Measurements from ENCODE around the gene SLCO2A1. TPM values are rescaled to one million over a fixed set of nuclear protein-coding genes. Genes with fewer than 3 reads are reported as not detected.

Gene SLCO2A1
- total RNA-seq, 2 donors from 2014 or later = 26.3 to 34.8 TPM

DNA sequence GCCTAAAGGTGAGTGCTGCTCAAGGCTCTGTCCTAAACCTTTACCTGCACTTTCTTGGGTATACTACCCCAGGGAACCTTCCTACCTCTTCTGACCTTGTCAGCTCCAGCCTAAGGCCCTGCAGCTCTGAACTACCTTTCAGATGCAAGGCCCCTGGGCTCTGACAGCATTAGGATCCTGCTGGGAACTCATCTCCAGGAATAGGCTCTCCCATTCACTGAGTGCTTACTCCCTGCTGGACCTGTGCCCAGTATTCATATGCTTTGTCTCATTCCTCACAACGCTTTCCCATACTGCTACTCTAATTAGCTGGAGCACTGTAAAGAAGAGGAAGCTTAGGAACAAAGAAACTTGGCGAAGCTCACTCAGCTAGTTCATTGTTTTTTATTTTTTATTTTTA, 80.3 kb downstream of the SLCO2A1 start:
- no peak overlapping the region for H3K27ac ChIP-seq
- no peaks in the 10 kb centered on the region for H3K27me3 ChIP-seq
- H3K9me3 ChIP-seq = no peaks in the 10 kb centered on the region
- H3K4me1 ChIP-seq = no peaks in the 10 kb centered on the region
- TF ChIP-seq, protein P1, sequence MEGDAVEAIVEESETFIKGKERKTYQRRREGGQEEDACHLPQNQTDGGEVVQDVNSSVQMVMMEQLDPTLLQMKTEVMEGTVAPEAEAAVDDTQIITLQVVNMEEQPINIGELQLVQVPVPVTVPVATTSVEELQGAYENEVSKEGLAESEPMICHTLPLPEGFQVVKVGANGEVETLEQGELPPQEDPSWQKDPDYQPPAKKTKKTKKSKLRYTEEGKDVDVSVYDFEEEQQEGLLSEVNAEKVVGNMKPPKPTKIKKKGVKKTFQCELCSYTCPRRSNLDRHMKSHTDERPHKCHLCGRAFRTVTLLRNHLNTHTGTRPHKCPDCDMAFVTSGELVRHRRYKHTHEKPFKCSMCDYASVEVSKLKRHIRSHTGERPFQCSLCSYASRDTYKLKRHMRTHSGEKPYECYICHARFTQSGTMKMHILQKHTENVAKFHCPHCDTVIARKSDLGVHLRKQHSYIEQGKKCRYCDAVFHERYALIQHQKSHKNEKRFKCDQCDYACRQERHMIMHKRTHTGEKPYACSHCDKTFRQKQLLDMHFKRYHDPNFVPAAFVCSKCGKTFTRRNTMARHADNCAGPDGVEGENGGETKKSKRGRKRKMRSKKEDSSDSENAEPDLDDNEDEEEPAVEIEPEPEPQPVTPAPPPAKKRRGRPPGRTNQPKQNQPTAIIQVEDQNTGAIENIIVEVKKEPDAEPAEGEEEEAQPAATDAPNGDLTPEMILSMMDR (IDR thresholded peaks at IDR 0.05) = no peak
- no peak for DNase-seq
- intact Hi-C loops (cut with DNase I) = no loop called here
- no peak overlapping the region for H3K4me3 ChIP-seq
- H3K36me3 ChIP-seq = no peaks in the 10 kb centered on the region
- H3K9ac ChIP-seq (ENCODE audit: low read depth in 2 of 2, low read length in 2 of 2) = no peak overlapping the region

DNA sequence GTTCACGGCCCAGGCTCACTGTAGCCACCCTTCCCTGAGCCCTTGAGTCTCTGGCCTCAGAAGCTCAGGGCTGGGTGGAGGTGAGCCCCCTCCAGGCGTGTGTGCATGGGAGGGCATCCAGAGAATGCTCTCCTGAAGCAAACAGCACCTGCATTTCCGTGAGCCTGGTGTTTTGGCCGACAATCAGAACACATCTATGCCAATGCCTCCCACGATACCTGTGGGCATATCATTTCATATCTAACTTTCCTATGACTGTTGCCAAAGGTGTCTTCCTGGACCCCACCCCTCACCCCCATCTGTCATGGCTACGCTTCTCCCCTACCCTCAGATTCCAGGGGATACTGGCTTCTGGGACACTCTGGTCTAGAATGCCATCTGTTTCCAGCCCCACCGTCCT, 80.7 kb downstream of the SLCO2A1 start:
- no peak for DNase-seq
- H3K9me3 ChIP-seq = no peaks in the 10 kb centered on the region
- TF ChIP-seq, protein P1 (IDR thresholded peaks at IDR 0.05) = no peak
- intact Hi-C loops (cut with DNase I) = no loop called here
- no peaks in the 10 kb centered on the region for H3K36me3 ChIP-seq
- H3K27ac ChIP-seq = no peak overlapping the region
- no peak overlapping the region for H3K9ac ChIP-seq (ENCODE audit: low read depth in 2 of 2, low read length in 2 of 2)
- H3K4me3 ChIP-seq = no peak overlapping the region
- H3K4me1 ChIP-seq = no peaks in the 10 kb centered on the region
- H3K27me3 ChIP-seq = no peaks in the 10 kb centered on the region

DNA sequence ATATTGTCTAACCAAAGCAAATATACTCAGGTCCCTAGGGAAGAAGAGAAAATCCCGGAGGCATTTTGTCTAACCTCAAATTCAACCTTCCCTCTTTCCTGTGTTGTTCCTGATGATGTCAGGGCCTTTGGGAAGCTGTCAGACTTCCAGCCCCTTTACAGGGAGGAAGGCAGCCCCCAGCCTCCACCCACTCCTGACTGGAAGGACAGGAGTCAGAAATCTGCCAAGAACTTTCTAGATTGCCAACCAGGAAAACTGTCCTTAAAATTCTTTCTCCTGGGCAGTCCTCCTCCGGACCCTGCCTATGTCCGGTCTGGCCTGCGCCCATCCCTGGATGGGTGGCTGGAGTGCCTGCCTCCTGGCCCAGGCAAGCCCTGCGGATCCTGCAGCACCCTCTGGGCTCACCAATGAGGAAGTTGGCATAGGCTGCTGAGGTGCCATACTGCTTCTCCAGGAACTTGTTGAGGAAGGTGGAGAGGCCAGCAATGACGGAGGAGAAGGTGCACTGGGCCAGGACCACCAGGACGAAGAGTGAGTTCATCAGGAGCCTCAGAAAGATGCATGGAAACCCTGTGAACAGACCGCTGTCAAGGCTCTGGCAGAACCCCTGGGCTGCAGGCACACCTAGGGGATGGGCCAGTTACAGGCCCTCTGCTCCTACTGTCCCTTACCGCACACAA, 81.5 kb downstream of the SLCO2A1 start:
- intact Hi-C loops (cut with DNase I) = no loop called here
- Histone ChIP-seq H3K36me3 (no peaks in the 10 kb centered on the region), H3K9me3 (no peaks in the 10 kb centered on the region), H3K4me3 (no peak overlapping the region), H3K9ac (ENCODE audit: low read depth in 2 of 2, low read length in 2 of 2) (no peak overlapping the region), H3K4me1 (no peaks in the 10 kb centered on the region), H3K27me3 (no peaks in the 10 kb centered on the region), H3K27ac (no peak overlapping the region)
- no peak for DNase-seq
- TF ChIP-seq, protein P1 (IDR thresholded peaks at IDR 0.05) = no peak

DNA sequence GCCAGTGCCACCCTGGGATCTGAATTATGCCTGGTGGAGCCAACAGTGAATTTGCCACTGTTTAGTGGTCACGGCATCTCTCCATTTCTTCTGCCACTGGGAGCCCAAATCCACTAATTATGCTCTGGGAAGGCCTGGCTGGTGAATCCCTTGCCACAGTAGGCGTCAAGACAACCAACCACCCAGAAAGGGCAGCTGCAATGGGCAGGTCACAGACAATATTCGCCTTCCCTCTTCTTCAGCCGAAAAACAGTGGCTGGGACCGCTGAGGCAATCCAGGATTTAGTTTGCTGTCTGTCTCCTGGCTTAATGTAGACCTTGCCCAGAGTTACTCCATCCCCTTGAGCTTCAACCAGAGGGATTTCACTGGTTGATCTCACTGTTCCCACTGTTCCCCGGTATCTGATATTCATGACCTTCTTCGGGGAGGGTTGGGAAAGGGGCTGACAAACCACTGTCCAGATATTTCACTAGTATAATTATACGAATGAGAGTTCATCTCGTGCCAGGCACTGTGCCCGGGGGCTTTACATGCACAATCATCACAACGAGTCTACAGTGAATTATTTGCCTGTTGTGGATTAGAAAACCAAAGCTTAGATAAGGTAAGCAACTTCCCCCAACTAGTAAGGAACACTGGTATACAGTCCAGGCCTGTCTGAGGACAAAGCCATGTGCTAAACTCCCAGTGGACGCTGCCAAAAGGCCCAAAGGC, 84.2 kb downstream of the SLCO2A1 start:
- Histone ChIP-seq H3K27ac (no peak overlapping the region), H3K9ac (ENCODE audit: low read depth in 2 of 2, low read length in 2 of 2) (no peak overlapping the region)
- TF ChIP-seq, protein P1 (IDR thresholded peaks at IDR 0.05) = no peak

DNA sequence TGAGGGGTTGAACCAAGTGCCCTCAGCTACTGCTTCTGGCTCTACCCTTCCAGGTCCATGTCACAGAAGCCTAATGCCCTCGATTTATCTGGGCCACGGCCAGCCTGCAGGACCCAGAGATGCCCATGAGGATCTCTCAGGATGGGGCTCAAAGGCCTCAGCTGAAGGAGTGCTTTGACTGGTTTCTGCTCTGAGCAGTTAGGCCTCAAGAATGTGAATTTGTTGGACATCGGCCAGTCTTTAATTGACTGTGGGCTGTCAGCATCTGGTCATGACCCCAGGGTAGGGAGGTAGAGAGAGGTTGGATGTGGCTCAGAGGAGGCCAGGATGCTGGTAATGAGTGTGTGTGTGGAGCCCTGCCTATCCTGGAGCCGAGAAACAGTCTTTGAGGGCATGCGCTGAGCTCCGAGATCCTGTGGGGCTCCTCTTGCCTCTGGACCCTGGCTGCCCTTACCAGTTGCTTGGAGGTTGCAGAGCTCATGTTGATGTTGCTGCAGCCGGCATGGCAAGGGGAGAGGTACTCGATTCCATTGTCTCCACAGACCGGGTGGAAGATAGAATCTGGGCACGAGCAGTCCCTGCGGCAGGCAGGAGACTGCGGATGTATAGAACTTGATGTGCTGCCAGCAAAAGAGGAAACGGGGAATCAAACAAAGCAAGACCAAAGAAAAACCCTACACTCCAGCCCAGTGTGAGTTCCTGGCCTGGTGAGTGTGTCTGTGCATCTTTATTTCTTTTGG, 84.9 kb downstream of the SLCO2A1 start:
- no peak overlapping the region for H3K27ac ChIP-seq

More for the DNA sequence above, 84.2 kb downstream of the SLCO2A1 start:
- intact Hi-C loops (cut with DNase I) = no loop called here
- H3K27me3 ChIP-seq = no peaks in the 10 kb centered on the region
- no peaks in the 10 kb centered on the region for H3K9me3 ChIP-seq
- no peaks in the 10 kb centered on the region for H3K36me3 ChIP-seq
- no peaks in the 10 kb centered on the region for H3K4me1 ChIP-seq
- no peak overlapping the region for H3K4me3 ChIP-seq
- DNase-seq = no peak

More for the DNA sequence above, 84.9 kb downstream of the SLCO2A1 start:
- no peak overlapping the region for H3K4me3 ChIP-seq
- no peaks in the 10 kb centered on the region for H3K27me3 ChIP-seq
- no peaks in the 10 kb centered on the region for H3K36me3 ChIP-seq
- intact Hi-C loops (cut with DNase I) = loop anchor here (5.0 kb wide), 1 partner anchor 97 kb away; no protein-coding TSS in a partner anchor
- H3K9me3 ChIP-seq = no peaks in the 10 kb centered on the region
- no peak for DNase-seq
- no peaks in the 10 kb centered on the region for H3K4me1 ChIP-seq
- TF ChIP-seq, protein P1 (IDR thresholded peaks at IDR 0.05) = no peak
- no peak overlapping the region for H3K9ac ChIP-seq (ENCODE audit: low read depth in 2 of 2, low read length in 2 of 2)

Data from colonic mucosa (tissue), 4 donors.